GM19395 (cell line): ENCODE data around the gene DUSP6.

Experiments used
- ATAC-seq: cut with Tn5 transposase; IDR thresholded peaks from one replicate; pipeline ENCODE4 v1.9.1; 2021; ENCODE audit warnings: mild to moderate bottlenecking, moderate library complexity; ENCODE audit not compliant: unreplicated experiment

DUSP6 gene

GRCh38 chr12:89305373-89305772 lies 46.9 kb downstream of the DUSP6 start:
- ATAC-seq: no peak

- ATAC-seq: no peak
These were observed 52.4 kb downstream of the DUSP6 start for GRCh38 chr12:89299931-89300330.

DNA sequence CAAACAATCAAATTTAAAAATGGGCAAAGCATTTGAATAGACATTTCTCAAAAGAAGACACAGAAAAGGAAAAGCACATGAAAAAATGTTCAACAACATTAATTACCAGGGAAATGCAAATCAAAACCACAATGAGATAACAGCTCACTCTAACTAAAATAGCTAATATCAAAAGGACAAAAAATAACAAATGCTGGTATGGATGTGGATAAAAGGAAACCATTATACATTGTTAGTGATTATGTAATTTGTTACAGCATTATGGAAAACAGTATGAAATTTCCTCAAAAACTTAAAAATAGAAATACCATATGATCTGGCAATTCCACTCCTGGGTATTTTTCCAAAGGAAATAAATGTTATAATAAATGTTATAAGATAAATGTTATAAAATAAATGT lies 52.9 kb downstream of the DUSP6 start:
- ATAC-seq: no peak
